ENCODE measurements around the gene UBTD1.

The UBTD1 gene

GRCh38 chr10:97587183-97587582, 88.5 kb downstream of the UBTD1 start:
- TF ChIP-seq CTCF (IDR thresholded peaks at IDR 0.05; ENCODE audit: extremely low read depth, insufficient read depth, missing control alignments), result no peak
- in situ Hi-C loops (cut with MboI; ENCODE audit: low pct_unique_long_range_greater_than_20kb, low sequenced_read_pairs, unreplicated experiment), result no loop called here
- DNase-seq (ENCODE audit: low spot score), result no peak

- in situ Hi-C loops (cut with MboI; ENCODE audit: low pct_unique_long_range_greater_than_20kb, low sequenced_read_pairs, unreplicated experiment), result no loop called here
- no peak for TF ChIP-seq CTCF (IDR thresholded peaks at IDR 0.05; ENCODE audit: extremely low read depth, insufficient read depth, missing control alignments)
- no peak for DNase-seq (ENCODE audit: low spot score)
Measured at GRCh38 chr10:97589479-97589878, 90.8 kb downstream of the UBTD1 start, which contains the start of gene C10orf62. C10orf62 (plus strand) TSS chr10:97589721; CDS start chr10:97589898, 177 bp downstream.

GRCh38 chr10:97590082-97590747, 91.5 kb downstream of the UBTD1 start:
- no peak for TF ChIP-seq CTCF (IDR thresholded peaks at IDR 0.05; ENCODE audit: extremely low read depth, insufficient read depth, missing control alignments)
- in situ Hi-C loops (cut with MboI; ENCODE audit: low pct_unique_long_range_greater_than_20kb, low sequenced_read_pairs, unreplicated experiment), result no loop called here
- DNase-seq (ENCODE audit: low spot score), result no peak

- DNase-seq (ENCODE audit: low spot score), result no peak
- no peak for TF ChIP-seq CTCF (IDR thresholded peaks at IDR 0.05; ENCODE audit: extremely low read depth, insufficient read depth, missing control alignments)
Measured at GRCh38 chr10:97590748-97591495, 92.2 kb downstream of the UBTD1 start.

GRCh38 chr10:97593421-97593820, 94.7 kb downstream of the UBTD1 start:
- TF ChIP-seq CTCF (IDR thresholded peaks at IDR 0.05; ENCODE audit: extremely low read depth, insufficient read depth, missing control alignments), result no peak
- in situ Hi-C loops (cut with MboI; ENCODE audit: low pct_unique_long_range_greater_than_20kb, low sequenced_read_pairs, unreplicated experiment), result no loop called here
- DNase-seq (ENCODE audit: low spot score), result no peak

More at GRCh38 chr10:97590748-97591495, 92.2 kb downstream of the UBTD1 start:
- in situ Hi-C loops (cut with MboI; ENCODE audit: low pct_unique_long_range_greater_than_20kb, low sequenced_read_pairs, unreplicated experiment), result no loop called here

GRCh38 chr10:97596101-97597082, 97.7 kb downstream of the UBTD1 start:
- in situ Hi-C loops (cut with MboI; ENCODE audit: low pct_unique_long_range_greater_than_20kb, low sequenced_read_pairs, unreplicated experiment), result no loop called here
- no peak for TF ChIP-seq CTCF (IDR thresholded peaks at IDR 0.05; ENCODE audit: extremely low read depth, insufficient read depth, missing control alignments)
- no peak for DNase-seq (ENCODE audit: low spot score)
